GM12878 (cell line): ENCODE data around the gene GP5. TPM values are rescaled to one million over a fixed set of nuclear protein-coding genes. Genes with fewer than 3 reads are reported as not detected.

Source experiments
- ATAC-seq: fragments of 200-7000 bp; cut with Tn5 transposase; 3 replicates; pipeline ENCODE4 v1.9.1; 2020; ENCODE audit warnings: mild to moderate bottlenecking, moderate library complexity
- BruUV-seq: library from RNA; stranded (reverse); fragments of 400-500 nt; replicated peaks from 2 replicates; lab custom pipeline; 2021; lab: Mats Ljungman, UMichigan
- CTCF ChIA-PET: fragments of 300-600 bp; sonication (Branson Sonifier 250); formaldehyde crosslinking; extraction: SDS; loops from one replicate; lab custom pipeline; 2021; ENCODE audit warnings: inconsistent platforms; lab: Yijun Ruan, JAX
- POLR2A ChIA-PET: fragments of 350-600 bp; formaldehyde crosslinking; extraction: SDS; loops from one replicate; lab custom pipeline; 2021; ENCODE audit warnings: inconsistent platforms; lab: Charles Lee
- RAD21 ChIA-PET: fragments of 300-600 bp; sonication (Branson Sonifier 250); formaldehyde crosslinking; loops from one replicate; lab custom pipeline; 2023; ENCODE audit warnings: antibody characterized with exemption; ENCODE audit not compliant: unreplicated experiment; lab: Charles Lee
- SMC1A ChIA-PET: fragments of 300-600 bp; sonication (Branson Sonifier 250); formaldehyde crosslinking; loops from one replicate; lab custom pipeline; 2023; ENCODE audit not compliant: unreplicated experiment, uncharacterized antibody; lab: Charles Lee
- DNase-seq: peaks from one replicate; pipeline ENCODE4 v3.0.0-alpha.2; 2011; ENCODE audit warnings: low read depth, low spot score
- FAIRE-seq: peaks from 3 replicates; lab custom pipeline; 2011; peaks lifted over from hg19 to GRCh38; lab: Jason Lieb, UNC
- H2AFZ ChIP-seq: 2 replicates; pipeline ENCODE4 v1.6.0; 2011; ENCODE audit warnings: low read depth, low read length, control low read depth; ENCODE audit not compliant: control insufficient read depth
- H3K27ac ChIP-seq: 2 replicates; pipeline ENCODE4 v1.5.1; 2011; ENCODE audit warnings: control low read depth; ENCODE audit not compliant: control insufficient read depth, insufficient read depth
- H3K27me3 ChIP-seq, 2 experiments: replicated peaks in 1 of 2; 2 replicates each; pipeline versions ENCODE4 v1.6.0 to v1.6.1; 2011; ENCODE audit warnings: low read length in 1 of 2; ENCODE audit not compliant: control insufficient read depth in 2 of 2, insufficient read depth in 2 of 2
- H3K36me3 ChIP-seq, 2 experiments: 2 replicates each; pipeline ENCODE4 v1.5.1; 2011; ENCODE audit warnings: low read length in 1 of 2; ENCODE audit not compliant: control insufficient read depth in 2 of 2, insufficient read depth in 2 of 2
- H3K4me1 ChIP-seq: 2 replicates; pipeline ENCODE4 v1.6.1; 2011; ENCODE audit warnings: mild to moderate bottlenecking, low read length, moderate library complexity, mixed read lengths; ENCODE audit not compliant: control insufficient read depth, insufficient read depth
- H3K4me2 ChIP-seq: 2 replicates; pipeline ENCODE4 v1.6.0; 2011; ENCODE audit warnings: control low read depth; ENCODE audit not compliant: control insufficient read depth, insufficient read depth
- H3K4me3 ChIP-seq: fragments of 200-600 bp; sonication (generic); 2 replicates; pipeline ENCODE4 v1.5.1; 2016
- H3K79me2 ChIP-seq: 2 replicates; pipeline ENCODE4 v1.6.0; 2011; ENCODE audit warnings: low read length; ENCODE audit not compliant: control insufficient read depth, insufficient read depth
- H3K9ac ChIP-seq: 2 replicates; pipeline ENCODE4 v1.8.0; 2011; ENCODE audit warnings: low read length, control low read depth, mixed read lengths; ENCODE audit not compliant: control insufficient read depth, insufficient read depth
- H3K9me3 ChIP-seq: replicated peaks from 3 replicates; pipeline ENCODE4 v1.5.1; 2011; ENCODE audit warnings: mild to moderate bottlenecking, low read length; ENCODE audit not compliant: control insufficient read depth, insufficient read depth
- H4K20me1 ChIP-seq: 2 replicates; pipeline ENCODE4 v1.6.0; 2011; ENCODE audit not compliant: control insufficient read depth, insufficient read depth
- BCLAF1 ChIP-seq: fragments of 450-650 bp; IDR thresholded peaks from 2 replicates; pipeline ENCODE4 v1.6.1; 2017; ENCODE audit warnings: antibody characterized with exemption, mild to moderate bottlenecking, moderate library complexity
- CEBPZ ChIP-seq: fragments of 150-350 bp; IDR thresholded peaks from 2 replicates; pipeline ENCODE4 v1.6.1; 2016; ENCODE audit warnings: low read depth, low read length
- EP300 ChIP-seq, 2 experiments: fragments of 150-350 bp in 1 of 2; IDR thresholded peaks; 2 replicates each; pipeline ENCODE4 v1.6.1; 2011 to 2012; ENCODE audit warnings: low read depth in 2 of 2, low read length in 2 of 2, borderline replicate concordance in 1 of 2, improper control_type of control experiment in 1 of 2, inconsistent platforms in 1 of 2; ENCODE audit not compliant: control insufficient read depth in 1 of 2
- JUND ChIP-seq: IDR thresholded peaks from 2 replicates; pipeline ENCODE4 v1.6.1; 2012; ENCODE audit warnings: low read depth, mild to moderate bottlenecking, low read length, improper control_type of control experiment, moderate library complexity
- NFYA ChIP-seq: IDR thresholded peaks from 2 replicates; pipeline ENCODE4 v1.6.1; 2011; ENCODE audit warnings: low read depth, mild to moderate bottlenecking, low read length, improper control_type of control experiment, borderline replicate concordance
- RAD21 ChIP-seq: IDR thresholded peaks from 2 replicates; pipeline ENCODE4 v1.6.1; 2011; ENCODE audit warnings: mild to moderate bottlenecking, low read depth, low read length, moderate library complexity; ENCODE audit not compliant: insufficient read depth
- SKIL ChIP-seq: fragments of 450-650 bp; IDR thresholded peaks from 2 replicates; pipeline ENCODE4 v1.6.1; 2017; ENCODE audit warnings: mild to moderate bottlenecking, low read depth, inconsistent platforms; ENCODE audit not compliant: poor library complexity, severe bottlenecking
- ZNF687 ChIP-seq: fragments of 450-650 bp; IDR thresholded peaks from 2 replicates; pipeline ENCODE4 v1.6.1; 2017; ENCODE audit warnings: mild to moderate bottlenecking, moderate library complexity
- WGBS: methylation state at CpG from one replicate; pipeline ENCODE4 v1.1.6; 2016; ENCODE audit warnings: low lambda C conversion rate; ENCODE audit not compliant: insufficient replicate concordance, insufficient coverage; ENCODE audit errors: missing lambda C conversion rate; 5-methylcytosine and 5-hydroxymethylcytosine counted together
- in situ Hi-C: fragments of 300-500 bp; cut with MboI; formaldehyde crosslinking; loops from 9 replicates; pipeline ENCODE4 v1.14.3; 2018; ENCODE audit warnings: mixed read lengths
- intact Hi-C: fragments of 100-400 bp; cut with micrococcal nuclease; formaldehyde crosslinking; loops from one replicate; pipeline ENCODE4 v1.14.2; 2022; ENCODE audit not compliant: unreplicated experiment
- polyA plus RNA-seq, 11 experiments: library from polyadenylated mRNA; depleted of rRNA in 4 of 11; unstranded in 6 of 11; stranded (reverse) in 5 of 11; fragments of >200 nt; fragmentation: Nextera tagmentation in 4 of 11; fragmentation: Illumina TruSeq in 1 of 11; extraction: Ambion mirVana in 4 of 11; extraction: Trizol in 1 of 11; gene quantifications; 1 replicate in 1 of 11; 2 replicates in 10 of 11; pipeline versions ENCODE4 v1.2.1 to v1.2.3, GENCODE V29; 2011 to 2016; ENCODE audit warnings: inconsistent platforms in 2 of 11, missing spikeins in 2 of 11, low read depth in 1 of 11
- total RNA-seq, 4 experiments: library from RNA; depleted of rRNA in 3 of 4; stranded (reverse); fragments of >200 nt in 3 of 4; fragmentation: Illumina TruSeq in 1 of 4; extraction: Trizol in 1 of 4; gene quantifications; 2 replicates each; pipeline versions ENCODE4 v1.2.1 to v1.2.3, GENCODE V29; 2013 to 2021

Gene GP5
- total and polyA plus RNA-seq, 10 of the 15 experiments (the other 5 are each of a cell fraction or from before 2014, with no cell fraction given) = not detected

GRCh38 chr3:194365978-194366490, 33.0 kb downstream of the GP5 start:
- Histone ChIP-seq H2AFZ (no peak overlapping the region), H3K79me2 (no peaks in the 10 kb centered on the region), H3K4me1 (no peaks in the 10 kb centered on the region), H3K9me3 (no peaks in the 10 kb centered on the region), H4K20me1 (no peaks in the 10 kb centered on the region), H3K9ac (no peak overlapping the region), H3K27ac (no peak overlapping the region), H3K4me3 (no peak overlapping the region), H3K36me3 (no peaks in the 10 kb centered on the region), H3K4me2 (no peak overlapping the region), H3K27me3 (peaks cover 8 to 14% of the 10 kb centered on the region in 2 experiments; a peak in 3 of 4 replicates)
- DNase-seq (no peak), FAIRE-seq (no peak), ATAC-seq (no peak)
- in situ Hi-C loops (no loop called here), intact Hi-C loops (no loop called here)
- no TSS peak for BruUV-seq
- ChIA-PET POLR2A (no interaction called here), CTCF (interaction anchor here (1.1 kb wide), 1 partner anchor 38 kb away, joined by 3 read pairs; no protein-coding TSS in a partner anchor), RAD21 (no interaction called here), SMC1A (no interaction called here)
- WGBS = 34% methylated on average over 12 of the region's 12 CpGs
- TF ChIP-seq JUND (no peak), ZNF687 (no peak), CEBPZ (no peak), EP300 (IDR thresholded peaks at IDR 0.05; ENCODE audit: borderline replicate concordance in 1 of 2, control insufficient read depth in 1 of 2, low read depth in 2 of 2, low read length in 2 of 2) (no peak), SKIL (no peak), NFYA (no peak), BCLAF1 (no peak), RAD21 (no peak)
